HepG2 (cell line): ENCODE data around the gene SPRED2. TPM values are rescaled to one million over a fixed set of nuclear protein-coding genes. Genes with fewer than 3 reads are reported as not detected.

Experiments used
- GABPA ChIP-seq, 2 experiments: IDR thresholded peaks; 2 replicates each; pipeline ENCODE4 v1.6.1; 2011 to 2016; ENCODE audit warnings: low read depth in 2 of 2, low read length in 1 of 2, missing biosample characterization in 1 of 2, missing genetic modification characterization in 1 of 2
- KLF16 ChIP-seq, 2 experiments: sonication (generic) in 1 of 2; formaldehyde crosslinking in 1 of 2; IDR thresholded peaks; 2 replicates each; pipeline versions ENCODE4 v1.6.1 to v1.8.0; 2016 to 2023; ENCODE audit warnings: missing genetic modification reagents in 2 of 2, missing compliant biosample characterization in 1 of 2
- MAFK ChIP-seq, 2 experiments: IDR thresholded peaks in 1 of 2; conservative IDR thresholded peaks in 1 of 2; 2 replicates each; pipeline ENCODE4 v1.6.1; 2011; ENCODE audit warnings: improper control_type of control experiment in 2 of 2, low read length in 2 of 2
- NCOA1 ChIP-seq: sonication (generic); formaldehyde crosslinking; IDR thresholded peaks from 2 replicates; pipeline ENCODE4 v1.9.0; 2021; ENCODE audit warnings: missing genetic modification reagents
- PRMT3 ChIP-seq: sonication (generic); formaldehyde crosslinking; IDR thresholded peaks from 2 replicates; pipeline ENCODE4 v1.8.1; 2022; ENCODE audit warnings: low read depth, mild to moderate bottlenecking, moderate library complexity, missing genetic modification reagents, borderline replicate concordance
- SRF ChIP-seq: IDR thresholded peaks from 2 replicates; pipeline ENCODE4 v1.6.1; 2011; ENCODE audit warnings: mild to moderate bottlenecking, low read depth, low read length, moderate library complexity
- YEATS4 ChIP-seq: sonication (generic); formaldehyde crosslinking; IDR thresholded peaks from 2 replicates; pipeline ENCODE4 v1.4.0; 2020; ENCODE audit warnings: missing genetic modification reagents, borderline replicate concordance
- ZFP1 ChIP-seq: IDR thresholded peaks from 2 replicates; pipeline ENCODE4 v1.6.1; 2016
- ZNF3 ChIP-seq: IDR thresholded peaks from 2 replicates; pipeline ENCODE4 v1.7.0; 2017; ENCODE audit warnings: inconsistent platforms
- ZNF30 ChIP-seq: sonication (generic); formaldehyde crosslinking; IDR thresholded peaks from 2 replicates; pipeline ENCODE4 v1.5.0; 2020; ENCODE audit warnings: mild to moderate bottlenecking, missing genetic modification reagents
- ZNF331 ChIP-seq: sonication (generic); formaldehyde crosslinking; IDR thresholded peaks from 2 replicates; pipeline ENCODE4 v1.4.0; 2020; ENCODE audit warnings: missing genetic modification reagents
- ZNF343 ChIP-seq: sonication (generic); formaldehyde crosslinking; IDR thresholded peaks from 2 replicates; pipeline ENCODE4 v1.4.0; 2020; ENCODE audit warnings: mild to moderate bottlenecking, missing genetic modification reagents
- ZNF484 ChIP-seq: sonication (generic); formaldehyde crosslinking; IDR thresholded peaks from 2 replicates; pipeline ENCODE4 v1.5.1; 2020; ENCODE audit warnings: mild to moderate bottlenecking, low read depth, missing genetic modification reagents, borderline replicate concordance
- ZNF558 ChIP-seq: sonication (generic); formaldehyde crosslinking; IDR thresholded peaks from 2 replicates; pipeline ENCODE4 v1.9.0; 2022; ENCODE audit warnings: mild to moderate bottlenecking, missing genetic modification reagents, borderline replicate concordance
- ZNF660 ChIP-seq: sonication (generic); formaldehyde crosslinking; IDR thresholded peaks from 2 replicates; pipeline ENCODE4 v1.5.1; 2020; ENCODE audit warnings: mild to moderate bottlenecking, low read depth, missing genetic modification reagents, borderline replicate concordance
- polyA plus RNA-seq, 8 experiments: library from polyadenylated mRNA; depleted of rRNA in 3 of 8; stranded (reverse) in 7 of 8; unstranded in 1 of 8; fragments of >200 nt; fragmentation: Illumina TruSeq in 4 of 8; extraction: Trizol in 4 of 8; gene quantifications; 2 replicates each; pipeline versions ENCODE4 v1.2.1 to v1.2.3, GENCODE V29; 2011 to 2016; ENCODE audit warnings: low read depth in 4 of 8, missing spikeins in 1 of 8, mixed read lengths in 1 of 8; ENCODE audit not compliant: insufficient read depth in 1 of 8
- total RNA-seq, 5 experiments: library from RNA; depleted of rRNA; stranded (reverse); fragments of >200 nt; fragmentation: Illumina TruSeq; extraction: Trizol; gene quantifications; 2 replicates each; pipeline ENCODE4 v1.2.3, GENCODE V29; 2016; ENCODE audit warnings: low read depth in 1 of 5
- TF ChIP-seq, protein P1 (sequence below): sonication (generic); formaldehyde crosslinking; IDR thresholded peaks from 2 replicates; pipeline ENCODE4 v1.5.1; 2020; ENCODE audit warnings: mild to moderate bottlenecking, moderate library complexity, missing genetic modification reagents
- TF ChIP-seq, protein P2 (sequence below): sonication (generic); formaldehyde crosslinking; IDR thresholded peaks from 2 replicates; pipeline ENCODE4 v1.4.0; 2020; ENCODE audit warnings: missing genetic modification reagents, borderline replicate concordance
- TF ChIP-seq, protein P3 (sequence below): sonication (generic); formaldehyde crosslinking; IDR thresholded peaks from 2 replicates; pipeline ENCODE4 v1.4.0; 2020; ENCODE audit warnings: mild to moderate bottlenecking, missing genetic modification reagents
- TF ChIP-seq, protein P4 (sequence below): sonication (generic); formaldehyde crosslinking; IDR thresholded peaks from 2 replicates; pipeline ENCODE4 v1.5.1; 2020; ENCODE audit warnings: missing genetic modification reagents, mild to moderate bottlenecking, borderline replicate concordance
- TF ChIP-seq, protein P5 (sequence below): sonication (generic); formaldehyde crosslinking; IDR thresholded peaks from 2 replicates; pipeline ENCODE4 v1.5.1; 2020; ENCODE audit warnings: mild to moderate bottlenecking, missing genetic modification reagents, moderate library complexity

The SPRED2 gene
- total and polyA plus RNA-seq, 2 of the 13 experiments (the other 11 are each of a cell fraction or from before 2014, with no cell fraction given), result 13.0 to 37.0 TPM

DNA sequence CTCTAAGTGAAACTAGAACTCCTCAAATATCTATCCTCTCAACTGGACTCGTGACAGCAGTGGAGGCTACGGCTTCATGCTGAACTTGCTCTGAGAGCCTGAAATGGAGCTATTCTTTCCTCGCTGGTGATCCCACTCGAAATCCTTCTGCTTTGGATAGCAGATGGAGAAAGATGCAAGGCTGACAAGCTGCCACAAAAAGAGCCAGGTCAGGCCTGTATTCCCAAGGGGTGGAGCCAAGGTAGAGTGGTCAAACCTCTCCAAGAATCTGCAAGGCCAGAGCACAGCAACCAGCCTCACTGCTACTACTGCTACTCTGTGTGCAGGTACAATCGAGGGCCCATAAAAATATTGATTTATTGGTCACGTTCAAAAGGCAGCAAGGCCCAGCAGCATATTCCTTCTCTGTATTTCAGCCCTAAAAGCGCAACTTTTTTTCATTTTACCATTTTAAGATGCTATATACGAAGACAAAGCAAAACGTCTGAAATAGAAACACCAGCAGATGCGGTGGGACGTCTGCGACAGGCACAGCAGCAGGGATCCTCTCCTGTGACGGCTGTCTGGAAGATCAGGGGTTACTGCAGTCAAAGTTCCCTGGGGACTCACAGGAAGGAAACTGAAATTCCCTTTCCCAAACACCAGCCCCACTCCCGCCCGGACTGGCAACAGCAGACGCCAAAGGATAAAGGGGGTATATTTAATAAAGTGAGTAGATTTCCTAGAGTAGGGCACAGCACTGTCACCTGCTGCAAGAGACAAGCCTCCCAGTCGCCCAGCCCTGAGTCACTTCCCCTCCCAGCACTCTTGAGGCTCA lies 2.4 kb downstream of the SPRED2 start (continued):
- TF ChIP-seq, protein P1, sequence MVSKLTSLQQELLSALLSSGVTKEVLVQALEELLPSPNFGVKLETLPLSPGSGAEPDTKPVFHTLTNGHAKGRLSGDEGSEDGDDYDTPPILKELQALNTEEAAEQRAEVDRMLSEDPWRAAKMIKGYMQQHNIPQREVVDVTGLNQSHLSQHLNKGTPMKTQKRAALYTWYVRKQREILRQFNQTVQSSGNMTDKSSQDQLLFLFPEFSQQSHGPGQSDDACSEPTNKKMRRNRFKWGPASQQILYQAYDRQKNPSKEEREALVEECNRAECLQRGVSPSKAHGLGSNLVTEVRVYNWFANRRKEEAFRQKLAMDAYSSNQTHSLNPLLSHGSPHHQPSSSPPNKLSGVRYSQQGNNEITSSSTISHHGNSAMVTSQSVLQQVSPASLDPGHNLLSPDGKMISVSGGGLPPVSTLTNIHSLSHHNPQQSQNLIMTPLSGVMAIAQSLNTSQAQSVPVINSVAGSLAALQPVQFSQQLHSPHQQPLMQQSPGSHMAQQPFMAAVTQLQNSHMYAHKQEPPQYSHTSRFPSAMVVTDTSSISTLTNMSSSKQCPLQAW (CRISPR knock-in tag), result 0 out of 2 replicates have a peak, but pooled peaks have one; percentile 35
- TF ChIP-seq, protein P2, sequence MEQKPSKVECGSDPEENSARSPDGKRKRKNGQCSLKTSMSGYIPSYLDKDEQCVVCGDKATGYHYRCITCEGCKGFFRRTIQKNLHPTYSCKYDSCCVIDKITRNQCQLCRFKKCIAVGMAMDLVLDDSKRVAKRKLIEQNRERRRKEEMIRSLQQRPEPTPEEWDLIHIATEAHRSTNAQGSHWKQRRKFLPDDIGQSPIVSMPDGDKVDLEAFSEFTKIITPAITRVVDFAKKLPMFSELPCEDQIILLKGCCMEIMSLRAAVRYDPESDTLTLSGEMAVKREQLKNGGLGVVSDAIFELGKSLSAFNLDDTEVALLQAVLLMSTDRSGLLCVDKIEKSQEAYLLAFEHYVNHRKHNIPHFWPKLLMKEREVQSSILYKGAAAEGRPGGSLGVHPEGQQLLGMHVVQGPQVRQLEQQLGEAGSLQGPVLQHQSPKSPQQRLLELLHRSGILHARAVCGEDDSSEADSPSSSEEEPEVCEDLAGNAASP (CRISPR knock-in tag), result no peak
- TF ChIP-seq ZNF331 (CRISPR knock-in tag), result no peak
- no peak for TF ChIP-seq ZNF343 (CRISPR knock-in tag)
- no peak for TF ChIP-seq SRF
- no peak for TF ChIP-seq ZNF3 (CRISPR knock-in tag)
- no peak for TF ChIP-seq ZNF558
- TF ChIP-seq, protein P3, sequence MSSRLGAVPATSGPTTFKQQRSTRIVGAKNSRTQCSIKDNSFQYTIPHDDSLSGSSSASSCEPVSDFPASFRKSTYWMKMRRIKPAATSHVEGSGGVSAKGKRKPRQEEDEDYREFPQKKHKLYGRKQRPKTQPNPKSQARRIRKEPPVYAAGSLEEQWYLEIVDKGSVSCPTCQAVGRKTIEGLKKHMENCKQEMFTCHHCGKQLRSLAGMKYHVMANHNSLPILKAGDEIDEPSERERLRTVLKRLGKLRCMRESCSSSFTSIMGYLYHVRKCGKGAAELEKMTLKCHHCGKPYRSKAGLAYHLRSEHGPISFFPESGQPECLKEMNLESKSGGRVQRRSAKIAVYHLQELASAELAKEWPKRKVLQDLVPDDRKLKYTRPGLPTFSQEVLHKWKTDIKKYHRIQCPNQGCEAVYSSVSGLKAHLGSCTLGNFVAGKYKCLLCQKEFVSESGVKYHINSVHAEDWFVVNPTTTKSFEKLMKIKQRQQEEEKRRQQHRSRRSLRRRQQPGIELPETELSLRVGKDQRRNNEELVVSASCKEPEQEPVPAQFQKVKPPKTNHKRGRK (CRISPR knock-in tag), result no peak
- TF ChIP-seq ZNF30 (CRISPR knock-in tag), result no peak
- TF ChIP-seq PRMT3, result no peak
- no peak for TF ChIP-seq KLF16 (CRISPR knock-in tag; IDR thresholded peaks at IDR 0.05)
- no peak for TF ChIP-seq ZNF484
- TF ChIP-seq, protein P4, sequence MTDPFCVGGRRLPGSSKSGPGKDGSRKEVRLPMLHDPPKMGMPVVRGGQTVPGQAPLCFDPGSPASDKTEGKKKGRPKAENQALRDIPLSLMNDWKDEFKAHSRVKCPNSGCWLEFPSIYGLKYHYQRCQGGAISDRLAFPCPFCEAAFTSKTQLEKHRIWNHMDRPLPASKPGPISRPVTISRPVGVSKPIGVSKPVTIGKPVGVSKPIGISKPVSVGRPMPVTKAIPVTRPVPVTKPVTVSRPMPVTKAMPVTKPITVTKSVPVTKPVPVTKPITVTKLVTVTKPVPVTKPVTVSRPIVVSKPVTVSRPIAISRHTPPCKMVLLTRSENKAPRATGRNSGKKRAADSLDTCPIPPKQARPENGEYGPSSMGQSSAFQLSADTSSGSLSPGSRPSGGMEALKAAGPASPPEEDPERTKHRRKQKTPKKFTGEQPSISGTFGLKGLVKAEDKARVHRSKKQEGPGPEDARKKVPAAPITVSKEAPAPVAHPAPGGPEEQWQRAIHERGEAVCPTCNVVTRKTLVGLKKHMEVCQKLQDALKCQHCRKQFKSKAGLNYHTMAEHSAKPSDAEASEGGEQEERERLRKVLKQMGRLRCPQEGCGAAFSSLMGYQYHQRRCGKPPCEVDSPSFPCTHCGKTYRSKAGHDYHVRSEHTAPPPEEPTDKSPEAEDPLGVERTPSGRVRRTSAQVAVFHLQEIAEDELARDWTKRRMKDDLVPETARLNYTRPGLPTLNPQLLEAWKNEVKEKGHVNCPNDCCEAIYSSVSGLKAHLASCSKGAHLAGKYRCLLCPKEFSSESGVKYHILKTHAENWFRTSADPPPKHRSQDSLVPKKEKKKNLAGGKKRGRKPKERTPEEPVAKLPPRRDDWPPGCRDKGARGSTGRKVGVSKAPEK (CRISPR knock-in tag), result no peak
- TF ChIP-seq NCOA1 (CRISPR knock-in tag), result no peak
- TF ChIP-seq, protein P5, sequence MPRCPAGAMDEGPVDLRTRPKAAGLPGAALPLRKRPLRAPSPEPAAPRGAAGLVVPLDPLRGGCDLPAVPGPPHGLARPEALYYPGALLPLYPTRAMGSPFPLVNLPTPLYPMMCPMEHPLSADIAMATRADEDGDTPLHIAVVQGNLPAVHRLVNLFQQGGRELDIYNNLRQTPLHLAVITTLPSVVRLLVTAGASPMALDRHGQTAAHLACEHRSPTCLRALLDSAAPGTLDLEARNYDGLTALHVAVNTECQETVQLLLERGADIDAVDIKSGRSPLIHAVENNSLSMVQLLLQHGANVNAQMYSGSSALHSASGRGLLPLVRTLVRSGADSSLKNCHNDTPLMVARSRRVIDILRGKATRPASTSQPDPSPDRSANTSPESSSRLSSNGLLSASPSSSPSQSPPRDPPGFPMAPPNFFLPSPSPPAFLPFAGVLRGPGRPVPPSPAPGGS (CRISPR knock-in tag), result no peak
- no peak for TF ChIP-seq ZNF660
- no peak for TF ChIP-seq ZFP1
- no peak for TF ChIP-seq MAFK (conservative IDR thresholded peaks at IDR 0.05 in 1 of 2, IDR thresholded peaks at IDR 0.05 in 1 of 2; ENCODE audit: low read length in 2 of 2)
- no peak for TF ChIP-seq GABPA (IDR thresholded peaks at IDR 0.05; ENCODE audit: low read depth, low read length)
- no peak for TF ChIP-seq GABPA (CRISPR knock-in tag; IDR thresholded peaks at IDR 0.05; ENCODE audit: low read depth)
- no peak for TF ChIP-seq YEATS4
